Natural killer cell (primary cell): ENCODE results near the gene UTRN. TPM values are rescaled to one million over a fixed set of nuclear protein-coding genes. Genes with fewer than 3 reads are reported as not detected.

Experiments used
- ATAC-seq, 3 donors: fragments of 150-1000 bp in 2 of 3; fragments of 200-7000 bp in 1 of 3; cut with Tn5 transposase; 1 replicate in 1 of 3; 2 replicates in 2 of 3; pipeline ENCODE4 v1.10.0; 2021; ENCODE audit warnings: mild to moderate bottlenecking in 2 of 3, moderate library complexity in 2 of 3
- DNase-seq, 2 donors: peaks; one replicate each; pipeline versions ENCODE4 v3.0.0 to v3.0.0-alpha.2; 2013 to 2021; ENCODE audit warnings: mixed read lengths in 1 of 2
- H3K27ac ChIP-seq: one replicate; pipeline ENCODE4 v1.5.1; 2013; ENCODE audit warnings: mild to moderate bottlenecking, low read length
- H3K27me3 ChIP-seq: one replicate; pipeline ENCODE4 v1.6.1; 2013; ENCODE audit warnings: low read length; ENCODE audit not compliant: control insufficient read depth, insufficient read depth
- H3K36me3 ChIP-seq: one replicate; pipeline ENCODE4 v1.6.1; 2013; ENCODE audit warnings: low read length; ENCODE audit not compliant: control insufficient read depth, insufficient read depth
- H3K4me1 ChIP-seq: one replicate; pipeline ENCODE4 v1.6.1; 2013; ENCODE audit warnings: low read length; ENCODE audit not compliant: control insufficient read depth, insufficient read depth
- H3K4me3 ChIP-seq: one replicate; pipeline ENCODE4 v1.5.1; 2013; ENCODE audit warnings: low read length
- H3K9me3 ChIP-seq: one replicate; pipeline ENCODE4 v1.6.1; 2013; ENCODE audit warnings: low read length; ENCODE audit not compliant: control insufficient read depth, insufficient read depth
- H3K27ac Mint-ChIP-seq, 2 donors: one replicate each; pipeline ENCODE4 v1.8.0; 2022; ENCODE audit warnings: mild to moderate bottlenecking in 2 of 2, mixed read lengths in 2 of 2, moderate library complexity in 1 of 2
- H3K27me3 Mint-ChIP-seq, 2 donors: one replicate each; pipeline ENCODE4 v1.8.0; 2022; ENCODE audit warnings: low read depth in 2 of 2, mixed read lengths in 2 of 2
- H3K36me3 Mint-ChIP-seq: one replicate; pipeline ENCODE4 v1.8.0; 2022; ENCODE audit warnings: mixed read lengths
- H3K4me1 Mint-ChIP-seq, 2 donors: one replicate each; pipeline ENCODE4 v1.8.0; 2022; ENCODE audit warnings: mixed read lengths in 2 of 2
- H3K4me3 Mint-ChIP-seq: one replicate; pipeline ENCODE4 v1.8.0; 2022; ENCODE audit warnings: mild to moderate bottlenecking, moderate library complexity, mixed read lengths
- H3K9me3 Mint-ChIP-seq, 2 donors: one replicate each; pipeline ENCODE4 v1.8.0; 2022; ENCODE audit warnings: mixed read lengths in 2 of 2
- CTCF ChIP-seq: fragments of 200-600 bp; IDR thresholded peaks from one replicate; pipeline ENCODE4 v1.8.0; 2022; ENCODE audit warnings: antibody characterized with exemption
- WGBS: methylation state at CpG from one replicate; pipeline ENCODE4 v1.1.7; 2013; ENCODE audit warnings: missing lambda C conversion rate; ENCODE audit not compliant: insufficient coverage; 5-methylcytosine and 5-hydroxymethylcytosine counted together
- intact Hi-C: fragments of 100-400 bp; cut with micrococcal nuclease; formaldehyde crosslinking; loops from one replicate; pipeline ENCODE4 v1.14.2; 2022
- total RNA-seq, 4 donors: library from RNA; stranded (reverse); fragments of 120-200 nt in 1 of 4; gene quantifications; one replicate each; pipeline versions ENCODE4 v1.2.3 to v1.2.4, GENCODE V29; 2013 to 2022

Gene UTRN
- total RNA-seq, 3 donors from 2014 or later (not counting 1 experiment from before 2014, with no cell fraction given): 584 to 715 (median 591) TPM

DNA sequence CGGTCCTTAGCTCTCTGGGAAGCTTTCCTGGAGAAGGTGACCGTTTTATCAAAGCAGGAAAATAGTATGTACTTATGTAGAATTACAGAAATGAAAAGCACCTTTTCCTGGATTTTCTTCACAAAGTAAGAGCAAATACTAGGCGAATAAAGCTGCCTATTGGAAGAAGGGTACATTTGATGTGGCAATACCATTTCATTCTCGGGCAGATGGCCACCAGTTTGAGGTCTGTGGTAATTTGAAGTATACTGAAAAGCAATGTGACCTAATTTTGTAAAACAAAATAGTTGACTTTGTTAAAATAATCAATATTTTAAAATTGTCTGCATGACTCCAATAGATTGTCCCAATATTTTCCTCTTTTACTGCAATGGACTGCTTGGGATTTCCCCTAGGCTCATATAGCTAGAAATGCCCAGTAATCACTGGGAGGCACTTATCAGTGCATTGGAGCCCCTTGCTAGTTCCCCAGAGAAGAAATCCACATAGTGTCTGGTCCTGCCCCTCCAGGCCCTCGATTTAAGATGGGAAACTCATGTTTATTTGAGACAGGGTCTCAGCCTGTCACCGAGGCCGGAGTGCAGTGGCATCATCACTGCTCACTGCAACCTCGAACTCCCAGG, 7.4 kb upstream of the UTRN start:
- H3K4me1 Mint-ChIP-seq: no peaks in the 10 kb centered on the region
- no peak overlapping the region for H3K4me3 Mint-ChIP-seq
- no peak for ATAC-seq
- Histone ChIP-seq H3K4me3 (no peak overlapping the region), H3K27ac (no peak overlapping the region), H3K36me3 (no peaks in the 10 kb centered on the region), H3K4me1 (no peaks in the 10 kb centered on the region), H3K9me3 (no peaks in the 10 kb centered on the region), H3K27me3 (no peaks in the 10 kb centered on the region)
- intact Hi-C loops: no loop called here
- no peak for TF ChIP-seq CTCF
- WGBS: 89% methylated on average over 8 of the region's 8 CpGs
- H3K27me3 Mint-ChIP-seq: no peaks in the 10 kb centered on the region
- H3K9me3 Mint-ChIP-seq: no peaks in the 10 kb centered on the region
- no peaks in the 10 kb centered on the region for H3K36me3 Mint-ChIP-seq
- H3K27ac Mint-ChIP-seq: no peak overlapping the region
- DNase-seq: no peak

- H3K4me3 Mint-ChIP-seq: no peak overlapping the region
- intact Hi-C loops: no loop called here
- ATAC-seq: no peak
- WGBS: 96% methylated on average over 4 of the region's 4 CpGs
- no peaks in the 10 kb centered on the region for H3K36me3 Mint-ChIP-seq
- H3K4me1 ChIP-seq: no peaks in the 10 kb centered on the region
- no peaks in the 10 kb centered on the region for H3K27me3 Mint-ChIP-seq
- H3K27me3 ChIP-seq: no peaks in the 10 kb centered on the region
- no peaks in the 10 kb centered on the region for H3K9me3 Mint-ChIP-seq
- TF ChIP-seq CTCF: no peak
- no peak for DNase-seq
- peaks cover 4% of the 10 kb centered on the region in 2 donors for H3K4me1 Mint-ChIP-seq
- H3K27ac Mint-ChIP-seq: no peak overlapping the region
- H3K4me3 ChIP-seq: no peak overlapping the region
- no peaks in the 10 kb centered on the region for H3K36me3 ChIP-seq
- no peak overlapping the region for H3K27ac ChIP-seq
- H3K9me3 ChIP-seq: no peaks in the 10 kb centered on the region
Measured at GRCh38 chr6:144278659-144279314, 6.3 kb upstream of the UTRN start.

DNA sequence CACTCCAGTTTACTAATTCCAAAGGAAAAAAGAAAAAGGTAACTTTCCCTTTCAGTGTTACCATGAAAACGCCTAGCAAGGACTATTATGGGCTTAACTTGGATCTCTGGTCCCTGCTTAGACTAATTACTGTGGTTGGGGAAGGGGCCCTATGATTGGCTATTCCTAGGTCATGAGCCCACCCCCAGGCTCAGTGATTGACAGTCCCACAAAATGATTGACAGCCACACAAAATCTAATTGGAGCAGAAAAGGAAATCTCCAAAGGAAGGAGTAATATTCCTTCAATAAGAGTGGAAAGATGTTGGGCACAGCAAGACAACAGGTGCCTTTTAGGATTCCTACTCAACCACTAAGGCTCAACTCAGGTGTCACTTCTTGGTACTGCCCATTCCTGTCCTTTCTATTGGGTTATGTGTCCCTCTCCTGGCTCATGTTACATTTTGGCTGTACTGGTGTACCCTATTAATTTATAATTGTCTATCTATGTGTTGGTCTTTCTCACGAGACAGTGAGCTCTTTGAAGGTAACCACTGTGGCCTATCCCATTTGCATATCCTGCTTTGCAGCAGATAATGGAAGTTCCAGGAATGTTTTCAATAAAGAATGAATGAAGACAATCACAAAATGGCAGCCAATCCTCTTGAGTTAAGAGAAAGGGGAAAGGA, 5.5 kb upstream of the UTRN start:
- 68% methylated on average over 2 of the region's 2 CpGs for WGBS
- no peak for TF ChIP-seq CTCF
- H3K9me3 ChIP-seq: no peaks in the 10 kb centered on the region
- no peaks in the 10 kb centered on the region for H3K27me3 ChIP-seq
- Mint-ChIP-seq H3K9me3 (no peaks in the 10 kb centered on the region), H3K36me3 (no peaks in the 10 kb centered on the region), H3K27me3 (no peaks in the 10 kb centered on the region), H3K27ac (no peak overlapping the region), H3K4me3 (no peak overlapping the region), H3K4me1 (peaks cover 12% of the 10 kb centered on the region in 2 donors)
- H3K4me1 ChIP-seq: no peaks in the 10 kb centered on the region
- ATAC-seq (no peak), DNase-seq (no peak)
- no peaks in the 10 kb centered on the region for H3K36me3 ChIP-seq
- H3K4me3 ChIP-seq: no peak overlapping the region
- intact Hi-C loops: loop anchor here (10.0 kb wide), 1 partner anchor 175 kb away; no protein-coding TSS in a partner anchor
- no peak overlapping the region for H3K27ac ChIP-seq
